Activated CD4-positive, alpha-beta T cell treated with anti-CD3 and anti-CD28 coated beads for 36 hours (primary cell): ENCODE results near the gene MAPK7. TPM values are rescaled to one million over a fixed set of nuclear protein-coding genes. Genes with fewer than 3 reads are reported as not detected.

ENCODE experiments used
- ATAC-seq: fragments of 200-7000 bp; cut with Tn5 transposase; one replicate; pipeline ENCODE4 v1.10.0; 2021; ENCODE audit warnings: mild to moderate bottlenecking, moderate library complexity
- CTCF ChIA-PET: fragments of 350-600 bp; sonication (Branson Sonifier 250); formaldehyde crosslinking; loops from one replicate; lab custom pipeline; 2021; ENCODE audit warnings: antibody characterized with exemption; lab: Charles Lee
- POLR2A ChIA-PET: fragments of 350-600 bp; sonication (Branson Sonifier 250); formaldehyde crosslinking; loops from one replicate; lab custom pipeline; 2021; ENCODE audit warnings: antibody characterized with exemption, inconsistent platforms; lab: Charles Lee
- DNase-seq: peaks from one replicate; pipeline ENCODE4 v3.0.0-alpha.2; 2020
- H3K27ac Mint-ChIP-seq: one replicate; pipeline ENCODE4 v1.8.0; 2021; ENCODE audit warnings: mixed read lengths
- H3K27me3 Mint-ChIP-seq: one replicate; pipeline ENCODE4 v1.8.0; 2021; ENCODE audit warnings: mixed read lengths
- H3K36me3 Mint-ChIP-seq: one replicate; pipeline ENCODE4 v1.8.0; 2021; ENCODE audit warnings: low read depth, mixed read lengths
- H3K4me1 Mint-ChIP-seq: one replicate; pipeline ENCODE4 v1.8.0; 2021; ENCODE audit warnings: mixed read lengths
- H3K4me3 Mint-ChIP-seq: one replicate; pipeline ENCODE4 v1.8.0; 2021; ENCODE audit warnings: mild to moderate bottlenecking, moderate library complexity, mixed read lengths
- H3K9me3 Mint-ChIP-seq: one replicate; pipeline ENCODE4 v1.8.0; 2021; ENCODE audit warnings: low read depth, mixed read lengths
- intact Hi-C, 2 experiments: fragments of 100-400 bp; cut with DNase I in 1 of 2; cut with micrococcal nuclease in 1 of 2; formaldehyde crosslinking; loops; one replicate each; pipeline versions ENCODE4 v1.14.2 to v1.15.1; 2022 to 2024; cut with DNase I, micrococcal nuclease
- total RNA-seq, 2 experiments: library from RNA; stranded (reverse); gene quantifications; one replicate each; pipeline ENCODE4 v1.2.3, GENCODE V29; 2021

Gene MAPK7
- total RNA-seq, 2 experiments from 2014 or later, result 19.0 to 20.8 TPM

- H3K27ac Mint-ChIP-seq, result no peak overlapping the region
- H3K9me3 Mint-ChIP-seq, result no peaks in the 10 kb centered on the region
- peaks cover 4% of the 10 kb centered on the region for H3K4me1 Mint-ChIP-seq
- peaks cover 12% of the 10 kb centered on the region for H3K27me3 Mint-ChIP-seq
- POLR2A ChIA-PET, result no interaction called here
- H3K4me3 Mint-ChIP-seq, result no peak overlapping the region
- no peaks in the 10 kb centered on the region for H3K36me3 Mint-ChIP-seq
- ATAC-seq, result no peak
- CTCF ChIA-PET, result no interaction called here
- DNase-seq, result no peak
- intact Hi-C loops, result loop anchor here in 1 of 2 experiments (5.0 kb wide), 1 partner anchor 74 kb away; no protein-coding TSS in a partner anchor
Observed at GRCh38 chr17:19335951-19336631, 42.2 kb upstream of the MAPK7 start.

GRCh38 chr17:19336938-19337711, 41.2 kb upstream of the MAPK7 start:
- H3K9me3 Mint-ChIP-seq, result no peaks in the 10 kb centered on the region
- no peak for ATAC-seq
- H3K4me1 Mint-ChIP-seq, result peaks cover 4% of the 10 kb centered on the region
- no peak overlapping the region for H3K4me3 Mint-ChIP-seq
- DNase-seq, result no peak
- H3K36me3 Mint-ChIP-seq, result no peaks in the 10 kb centered on the region
- no peak overlapping the region for H3K27ac Mint-ChIP-seq
- peaks cover 18% of the 10 kb centered on the region for H3K27me3 Mint-ChIP-seq
- POLR2A ChIA-PET, result interaction anchor here (0.6 kb wide), 1 partner anchor 30 kb away, joined by 5 read pairs; no protein-coding TSS in a partner anchor
- intact Hi-C loops, result loop anchor here in 1 of 2 experiments (5.0 kb wide), 1 partner anchor 75 kb away; no protein-coding TSS in a partner anchor
- CTCF ChIA-PET, result interaction anchor here (0.5 to 2.8 kb wide), 3 partner anchors 8 to 82 kb away, joined by 3 to 15 read pairs (median 4); no protein-coding TSS in a partner anchor

GRCh38 chr17:19337712-19338023, 40.6 kb upstream of the MAPK7 start:
- H3K27ac Mint-ChIP-seq, result no peak overlapping the region
- no peak for ATAC-seq
- CTCF ChIA-PET, result interaction anchor here (0.5 to 2.8 kb wide), 5 partner anchors 8 to 81 kb away, joined by 3 to 15 read pairs (median 4); no protein-coding TSS in a partner anchor
- H3K9me3 Mint-ChIP-seq, result no peaks in the 10 kb centered on the region
- no peaks in the 10 kb centered on the region for H3K36me3 Mint-ChIP-seq
- POLR2A ChIA-PET, result no interaction called here
- no peak overlapping the region for H3K4me3 Mint-ChIP-seq
- H3K27me3 Mint-ChIP-seq, result peaks cover 17% of the 10 kb centered on the region
- intact Hi-C loops, result loop anchor here in 1 of 2 experiments (5.0 kb wide), 1 partner anchor 75 kb away; no protein-coding TSS in a partner anchor
- peaks cover 2% of the 10 kb centered on the region for H3K4me1 Mint-ChIP-seq
- no peak for DNase-seq

GRCh38 chr17:19338031-19338990, 40.0 kb upstream of the MAPK7 start:
- Mint-ChIP-seq H3K4me3 (no peak overlapping the region), H3K27me3 (peaks cover 16% of the 10 kb centered on the region), H3K9me3 (no peaks in the 10 kb centered on the region), H3K27ac (no peak overlapping the region), H3K4me1 (no peaks in the 10 kb centered on the region), H3K36me3 (no peaks in the 10 kb centered on the region)
- ChIA-PET CTCF (interaction anchor here (0.5 to 2.8 kb wide), 13 partner anchors 9 to 499 kb away, joined by 3 to 15 read pairs (median 4); no protein-coding TSS in a partner anchor), POLR2A (no interaction called here)
- peak; percentile 89 for ATAC-seq
- intact Hi-C loops, result loop anchor here in 1 of 2 experiments (5.0 kb wide), 1 partner anchor 76 kb away; no protein-coding TSS in a partner anchor
- DNase-seq, result peak; percentile 81

- no peak for ATAC-seq
- CTCF ChIA-PET, result interaction anchor here (0.8 to 2.8 kb wide), 6 partner anchors 10 to 56 kb away, joined by 3 to 15 read pairs (median 4); no protein-coding TSS in a partner anchor
- no peak for DNase-seq
- H3K27ac Mint-ChIP-seq, result no peak overlapping the region
- POLR2A ChIA-PET, result no interaction called here
- no peaks in the 10 kb centered on the region for H3K36me3 Mint-ChIP-seq
- no peaks in the 10 kb centered on the region for H3K9me3 Mint-ChIP-seq
- H3K4me3 Mint-ChIP-seq, result no peak overlapping the region
- H3K27me3 Mint-ChIP-seq, result peaks cover 16% of the 10 kb centered on the region
- intact Hi-C loops, result loop anchor here in 1 of 2 experiments (5.0 kb wide), 1 partner anchor 77 kb away; no protein-coding TSS in a partner anchor
- no peaks in the 10 kb centered on the region for H3K4me1 Mint-ChIP-seq
Observed at GRCh38 chr17:19339341-19339815, 38.9 kb upstream of the MAPK7 start.

GRCh38 chr17:19341211-19341631, 37.1 kb upstream of the MAPK7 start:
- H3K4me3 Mint-ChIP-seq, result no peak overlapping the region
- no peaks in the 10 kb centered on the region for H3K9me3 Mint-ChIP-seq
- ChIA-PET POLR2A (no interaction called here), CTCF (no interaction called here)
- no peaks in the 10 kb centered on the region for H3K36me3 Mint-ChIP-seq
- H3K4me1 Mint-ChIP-seq, result no peaks in the 10 kb centered on the region
- ATAC-seq, result no peak
- intact Hi-C loops, result no loop called here
- peaks cover 13% of the 10 kb centered on the region for H3K27me3 Mint-ChIP-seq
- DNase-seq, result no peak
- H3K27ac Mint-ChIP-seq, result no peak overlapping the region

GRCh38 chr17:19341641-19342610, 36.4 kb upstream of the MAPK7 start:
- Mint-ChIP-seq H3K27ac (no peak overlapping the region), H3K36me3 (no peaks in the 10 kb centered on the region), H3K27me3 (peaks cover 13% of the 10 kb centered on the region), H3K4me1 (no peaks in the 10 kb centered on the region), H3K9me3 (no peaks in the 10 kb centered on the region), H3K4me3 (no peak overlapping the region)
- intact Hi-C loops, result no loop called here
- ChIA-PET CTCF (no interaction called here), POLR2A (no interaction called here)
- ATAC-seq (no peak), DNase-seq (no peak)

- POLR2A ChIA-PET, result no interaction called here
- H3K4me1 Mint-ChIP-seq, result no peaks in the 10 kb centered on the region
- DNase-seq (no peak), ATAC-seq (no peak)
- H3K9me3 Mint-ChIP-seq, result no peaks in the 10 kb centered on the region
- H3K27ac Mint-ChIP-seq, result no peak overlapping the region
- CTCF ChIA-PET, result interaction anchor here (0.5 to 1.0 kb wide), 4 partner anchors 8 to 1636 kb away, joined by 3 read pairs; partner anchors contain the start of gene B9D1
- H3K4me3 Mint-ChIP-seq, result no peak overlapping the region
- no peaks in the 10 kb centered on the region for H3K36me3 Mint-ChIP-seq
- peaks cover 7% of the 10 kb centered on the region for H3K27me3 Mint-ChIP-seq
- intact Hi-C loops, result no loop called here
Observed at GRCh38 chr17:19342611-19343255, 35.6 kb upstream of the MAPK7 start.

GRCh38 chr17:19343256-19343630, 35.1 kb upstream of the MAPK7 start:
- intact Hi-C loops, result no loop called here
- Mint-ChIP-seq H3K36me3 (no peaks in the 10 kb centered on the region), H3K27me3 (peaks cover 7% of the 10 kb centered on the region), H3K9me3 (no peaks in the 10 kb centered on the region), H3K4me1 (no peaks in the 10 kb centered on the region), H3K4me3 (no peak overlapping the region), H3K27ac (no peak overlapping the region)
- ATAC-seq (no peak), DNase-seq (no peak)
- POLR2A ChIA-PET, result no interaction called here
- CTCF ChIA-PET, result interaction anchor here (0.5 to 1.0 kb wide), 3 partner anchors 8 to 954 kb away, joined by 3 read pairs; partner anchors contain the start of gene B9D1
